A673 (cell line): ENCODE data around the gene RPE65. TPM values are rescaled to one million over a fixed set of nuclear protein-coding genes. Genes with fewer than 3 reads are reported as not detected.

Source experiments
- BruUV-seq: library from RNA; stranded (reverse); fragments of 400-500 nt; replicated peaks from 2 replicates; lab custom pipeline; 2021; lab: Mats Ljungman, UMichigan
- CTCF ChIA-PET: fragments of 300-600 bp; sonication (Branson Sonifier 250); formaldehyde crosslinking; loops from one replicate; lab custom pipeline; 2022; ENCODE audit warnings: antibody characterized with exemption; lab: Charles Lee
- POLR2A ChIA-PET: fragments of 300-600 bp; sonication (Branson Sonifier 250); formaldehyde crosslinking; loops from one replicate; lab custom pipeline; 2022; ENCODE audit warnings: antibody characterized with exemption; ENCODE audit not compliant: low non-redundant PET; lab: Charles Lee
- DNase-seq: peaks from one replicate; pipeline ENCODE4 v3.0.0-alpha.2; 2015; ENCODE audit warnings: low spot score
- H3K27ac ChIP-seq: fragments of 200-600 bp; sonication (generic); 2 replicates; pipeline ENCODE4 v1.5.1; 2016; ENCODE audit warnings: mixed run types, low read depth, mild to moderate bottlenecking, mixed read lengths, antibody characterized with exemption, low read length; ENCODE audit not compliant: poor library complexity, severe bottlenecking
- H3K27me3 ChIP-seq: fragments of 200-600 bp; sonication (generic); replicated peaks from 2 replicates; pipeline ENCODE4 v1.6.1; 2017; ENCODE audit warnings: mixed run types, low read depth, mild to moderate bottlenecking, mixed read lengths, antibody characterized with exemption, low read length; ENCODE audit not compliant: insufficient read depth, poor library complexity
- H3K36me3 ChIP-seq: fragments of 200-600 bp; sonication (generic); 2 replicates; pipeline ENCODE4 v1.6.1; 2016; ENCODE audit warnings: mixed run types, mild to moderate bottlenecking, mixed read lengths, antibody characterized with exemption, low read length; ENCODE audit not compliant: insufficient read depth, poor library complexity, severe bottlenecking
- H3K4me1 ChIP-seq: fragments of 200-600 bp; sonication (generic); 2 replicates; pipeline ENCODE4 v1.6.1; 2017; ENCODE audit warnings: mixed run types, mild to moderate bottlenecking, mixed read lengths, antibody characterized with exemption, low read length; ENCODE audit not compliant: insufficient read depth, poor library complexity, severe bottlenecking
- H3K4me3 ChIP-seq: fragments of 200-600 bp; sonication (generic); 2 replicates; pipeline ENCODE4 v1.5.1; 2016; ENCODE audit warnings: low read depth, mixed run types, mild to moderate bottlenecking, mixed read lengths, low read length; ENCODE audit not compliant: poor library complexity, severe bottlenecking
- H3K9me3 ChIP-seq: fragments of 200-600 bp; sonication (generic); 2 replicates; pipeline ENCODE4 v1.6.1; 2016; ENCODE audit warnings: mixed run types, low read depth, mild to moderate bottlenecking, mixed read lengths, antibody characterized with exemption, low read length; ENCODE audit not compliant: poor library complexity, severe bottlenecking
- EZH2 ChIP-seq: fragments of 200-600 bp; sonication (generic); IDR thresholded peaks from 2 replicates; pipeline ENCODE4 v1.6.1; 2017; ENCODE audit warnings: borderline replicate concordance, low read depth, mild to moderate bottlenecking, mixed read lengths, antibody characterized with exemption, low read length; ENCODE audit not compliant: poor library complexity, severe bottlenecking
- intact Hi-C: fragments of 100-400 bp; cut with micrococcal nuclease; formaldehyde crosslinking; loops from one replicate; pipeline ENCODE4 v1.10.0; 2022; ENCODE audit not compliant: unreplicated experiment
- total RNA-seq: library from RNA; stranded (reverse); gene quantifications from 2 replicates; pipeline ENCODE4 v1.2.3, GENCODE V29; 2021
- TF ChIP-seq, protein P1 (sequence below): fragments of 300-800, 200-600 bp; sonication (generic); conservative IDR thresholded peaks from 2 replicates; pipeline ENCODE4 v1.5.1; 2017; ENCODE audit warnings: low read depth, mild to moderate bottlenecking, antibody characterized with exemption, low read length, moderate library complexity, mixed read lengths

Gene RPE65
- total RNA-seq, 1 experiment from 2014 or later: not detected

- H3K27me3 ChIP-seq: no peaks in the 10 kb centered on the region
- peaks cover 8% of the 10 kb centered on the region for H3K4me1 ChIP-seq
- intact Hi-C loops: loop anchor here (10.0 kb wide), 1 partner anchor 591 kb away; no protein-coding TSS in a partner anchor
- BruUV-seq: no TSS peak
- no peaks in the 10 kb centered on the region for H3K36me3 ChIP-seq
- CTCF ChIA-PET: interaction anchor here (0.6 kb wide), 1 partner anchor 18 kb away, joined by 3 read pairs; no protein-coding TSS in a partner anchor
- no peak for DNase-seq
- H3K4me3 ChIP-seq: no peak overlapping the region
- H3K27ac ChIP-seq: no peak overlapping the region
- no peaks in the 10 kb centered on the region for H3K9me3 ChIP-seq
- POLR2A ChIA-PET: interaction anchor here (0.5 kb wide), 1 partner anchor 279 kb away, joined by 4 read pairs; no protein-coding TSS in a partner anchor
- TF ChIP-seq, protein P1, sequence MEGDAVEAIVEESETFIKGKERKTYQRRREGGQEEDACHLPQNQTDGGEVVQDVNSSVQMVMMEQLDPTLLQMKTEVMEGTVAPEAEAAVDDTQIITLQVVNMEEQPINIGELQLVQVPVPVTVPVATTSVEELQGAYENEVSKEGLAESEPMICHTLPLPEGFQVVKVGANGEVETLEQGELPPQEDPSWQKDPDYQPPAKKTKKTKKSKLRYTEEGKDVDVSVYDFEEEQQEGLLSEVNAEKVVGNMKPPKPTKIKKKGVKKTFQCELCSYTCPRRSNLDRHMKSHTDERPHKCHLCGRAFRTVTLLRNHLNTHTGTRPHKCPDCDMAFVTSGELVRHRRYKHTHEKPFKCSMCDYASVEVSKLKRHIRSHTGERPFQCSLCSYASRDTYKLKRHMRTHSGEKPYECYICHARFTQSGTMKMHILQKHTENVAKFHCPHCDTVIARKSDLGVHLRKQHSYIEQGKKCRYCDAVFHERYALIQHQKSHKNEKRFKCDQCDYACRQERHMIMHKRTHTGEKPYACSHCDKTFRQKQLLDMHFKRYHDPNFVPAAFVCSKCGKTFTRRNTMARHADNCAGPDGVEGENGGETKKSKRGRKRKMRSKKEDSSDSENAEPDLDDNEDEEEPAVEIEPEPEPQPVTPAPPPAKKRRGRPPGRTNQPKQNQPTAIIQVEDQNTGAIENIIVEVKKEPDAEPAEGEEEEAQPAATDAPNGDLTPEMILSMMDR: no peak
- no peak for TF ChIP-seq EZH2
These were observed 4.0 kb downstream of the RPE65 start for GRCh38 chr1:68445709-68446108.

- no peaks in the 10 kb centered on the region for H3K9me3 ChIP-seq
- H3K27ac ChIP-seq: no peak overlapping the region
- no peaks in the 10 kb centered on the region for H3K36me3 ChIP-seq
- no peak overlapping the region for H3K4me3 ChIP-seq
- DNase-seq: peak; percentile 79
- peaks cover 3% of the 10 kb centered on the region for H3K4me1 ChIP-seq
- no peak for TF ChIP-seq EZH2
- TF ChIP-seq, protein P1: peak; percentile 82
- no TSS peak for BruUV-seq
- ChIA-PET CTCF (interaction anchor here (0.5 to 1.2 kb wide), 3 partner anchors 35 to 600 kb away, joined by 3 to 11 read pairs (median 8); no protein-coding TSS in a partner anchor), POLR2A (no interaction called here)
- no peaks in the 10 kb centered on the region for H3K27me3 ChIP-seq
- intact Hi-C loops: loop anchor here (1.0 to 10.0 kb wide), 3 partner anchors 101 to 588 kb away; no protein-coding TSS in a partner anchor
These were observed 6.8 kb downstream of the RPE65 start for GRCh38 chr1:68442822-68443556.

GRCh38 chr1:68442006-68442405 is 7.7 kb downstream of the RPE65 start:
- H3K27ac ChIP-seq: no peak overlapping the region
- H3K9me3 ChIP-seq: no peaks in the 10 kb centered on the region
- DNase-seq: no peak
- no peak overlapping the region for H3K4me3 ChIP-seq
- ChIA-PET POLR2A (no interaction called here), CTCF (interaction anchor here (1.2 kb wide), 1 partner anchor 322 kb away, joined by 11 read pairs; no protein-coding TSS in a partner anchor)
- H3K27me3 ChIP-seq: no peaks in the 10 kb centered on the region
- H3K4me1 ChIP-seq: peaks cover 10% of the 10 kb centered on the region
- no peaks in the 10 kb centered on the region for H3K36me3 ChIP-seq
- no TSS peak for BruUV-seq
- intact Hi-C loops: loop anchor here (2.0 to 10.0 kb wide), 2 partner anchors 325 to 587 kb away; no protein-coding TSS in a partner anchor
- no peak for TF ChIP-seq EZH2
- TF ChIP-seq, protein P1: peak; percentile 27; the same call in 1 of the 2 replicates
